Endothelial cell (in vitro differentiated cells): ENCODE data around the gene DAAM1. TPM values are rescaled to one million over a fixed set of nuclear protein-coding genes. Genes with fewer than 3 reads are reported as not detected.

ENCODE experiments used
- DNase-seq: peaks from one replicate; pipeline ENCODE4 v3.0.0; 2021; ENCODE audit warnings: low spot score
- H3K27ac Mint-ChIP-seq: one replicate; pipeline ENCODE4 v1.8.0; 2021; ENCODE audit warnings: mixed read lengths, inconsistent platforms; ENCODE audit not compliant: unreplicated experiment
- H3K27me3 Mint-ChIP-seq: one replicate; pipeline ENCODE4 v1.8.0; 2021; ENCODE audit warnings: mild to moderate bottlenecking, moderate library complexity, mixed read lengths, inconsistent platforms; ENCODE audit not compliant: unreplicated experiment
- H3K36me3 Mint-ChIP-seq: one replicate; pipeline ENCODE4 v1.8.0; 2021; ENCODE audit warnings: mild to moderate bottlenecking, low read depth, mixed read lengths, inconsistent platforms; ENCODE audit not compliant: unreplicated experiment
- H3K4me1 Mint-ChIP-seq: one replicate; pipeline ENCODE4 v1.8.0; 2021; ENCODE audit warnings: mild to moderate bottlenecking, mixed read lengths, inconsistent platforms; ENCODE audit not compliant: unreplicated experiment
- H3K4me3 Mint-ChIP-seq: one replicate; pipeline ENCODE4 v1.8.0; 2021; ENCODE audit warnings: mild to moderate bottlenecking, mixed read lengths, inconsistent platforms; ENCODE audit not compliant: unreplicated experiment
- H3K9me3 Mint-ChIP-seq: one replicate; pipeline ENCODE4 v1.8.0; 2021; ENCODE audit warnings: mixed read lengths, inconsistent platforms; ENCODE audit not compliant: unreplicated experiment
- CTCF ChIP-seq: fragments of 200-600 bp; sonication (generic); IDR thresholded peaks from one replicate; pipeline ENCODE4 v1.5.0; 2021; ENCODE audit warnings: antibody characterized with exemption; ENCODE audit not compliant: unreplicated experiment
- total RNA-seq: library from RNA; stranded (reverse); fragmentation: NEBNext Ultra II Directional; extraction: Animal tissue kit (Norgen Biotek cat#: 25700); gene quantifications from one replicate; pipeline ENCODE4 v1.2.1, GENCODE V29; 2021; ENCODE audit not compliant: unreplicated experiment

DAAM1 gene
- total RNA-seq, 1 donor from 2014 or later = 103 TPM

GRCh38 chr14:59148334-59148900, 40.0 kb upstream of the DAAM1 start:
- TF ChIP-seq CTCF = no peak
- no peak for DNase-seq
- Mint-ChIP-seq H3K9me3 (no peaks in the 10 kb centered on the region), H3K27ac (no peak overlapping the region), H3K36me3 (no peaks in the 10 kb centered on the region), H3K4me3 (no peak overlapping the region), H3K27me3 (peaks cover 2% of the 10 kb centered on the region), H3K4me1 (peaks cover 17% of the 10 kb centered on the region)

GRCh38 chr14:59150990-59151389, 37.5 kb upstream of the DAAM1 start:
- H3K36me3 Mint-ChIP-seq = no peaks in the 10 kb centered on the region
- H3K9me3 Mint-ChIP-seq = no peaks in the 10 kb centered on the region
- H3K27ac Mint-ChIP-seq = no peak overlapping the region
- H3K4me1 Mint-ChIP-seq = peaks cover 19% of the 10 kb centered on the region
- no peak overlapping the region for H3K4me3 Mint-ChIP-seq
- no peak for DNase-seq
- no peaks in the 10 kb centered on the region for H3K27me3 Mint-ChIP-seq
- TF ChIP-seq CTCF = no peak

- Mint-ChIP-seq H3K27ac (peak overlapping the region; percentile 89), H3K36me3 (no peaks in the 10 kb centered on the region), H3K4me1 (peaks cover 10% of the 10 kb centered on the region), H3K27me3 (no peaks in the 10 kb centered on the region), H3K9me3 (no peaks in the 10 kb centered on the region), H3K4me3 (no peak overlapping the region)
- DNase-seq = no peak
- TF ChIP-seq CTCF = no peak
These were observed 34.1 kb upstream of the DAAM1 start for GRCh38 chr14:59154373-59154772.

- no peaks in the 10 kb centered on the region for H3K9me3 Mint-ChIP-seq
- no peak for TF ChIP-seq CTCF
- no peak for DNase-seq
- H3K27me3 Mint-ChIP-seq = no peaks in the 10 kb centered on the region
- H3K4me1 Mint-ChIP-seq = peaks cover 10% of the 10 kb centered on the region
- H3K36me3 Mint-ChIP-seq = no peaks in the 10 kb centered on the region
- no peak overlapping the region for H3K4me3 Mint-ChIP-seq
- H3K27ac Mint-ChIP-seq = no peak overlapping the region
These were observed 32.6 kb upstream of the DAAM1 start for GRCh38 chr14:59155886-59156285.

GRCh38 chr14:59159169-59159568, 29.3 kb upstream of the DAAM1 start:
- no peak overlapping the region for H3K27ac Mint-ChIP-seq
- no peaks in the 10 kb centered on the region for H3K36me3 Mint-ChIP-seq
- peaks cover 15% of the 10 kb centered on the region for H3K4me1 Mint-ChIP-seq
- no peak for TF ChIP-seq CTCF
- no peak overlapping the region for H3K4me3 Mint-ChIP-seq
- DNase-seq = no peak
- H3K9me3 Mint-ChIP-seq = no peaks in the 10 kb centered on the region
- H3K27me3 Mint-ChIP-seq = no peaks in the 10 kb centered on the region
